NCI-H1694 treated with DMSO at 0.1 percent for 48 hours (cell line): ENCODE measurements around the gene LIPG.
"Not testable (repeated sequence)": the region's sequence is repeated elsewhere in the genome, so short reads cannot be mapped to it uniquely, and the experiment has no call there.

Experiments
- DNase-seq: peaks from one replicate; lab custom pipeline; 2025; lab: John Stamatoyannopoulos, UW

The LIPG gene

GRCh38 chr18:49561289-49562193, at the start of gene LIPG:
LIPG (plus strand) TSS chr18:49562057; CDS start chr18:49562309, 252 bp downstream.
- DNase-seq, result peak; percentile 22

GRCh38 chr18:49512876-49513275, 49.0 kb upstream of the LIPG start:
- not testable (repeated sequence) for DNase-seq

- no peak for DNase-seq
Measured at GRCh38 chr18:49514577-49514976, 47.3 kb upstream of the LIPG start.

GRCh38 chr18:49515003-49515402, 46.9 kb upstream of the LIPG start:
- not testable (repeated sequence) for DNase-seq

GRCh38 chr18:49515516-49515915, 46.3 kb upstream of the LIPG start:
- DNase-seq, result no peak

- DNase-seq, result no peak
Measured at GRCh38 chr18:49517483-49517882, 44.4 kb upstream of the LIPG start.

GRCh38 chr18:49519101-49519971, 42.5 kb upstream of the LIPG start:
- no peak for DNase-seq

- DNase-seq, result no peak
Measured at GRCh38 chr18:49520661-49521145, 41.2 kb upstream of the LIPG start.

GRCh38 chr18:49521216-49521835, 40.5 kb upstream of the LIPG start:
- no peak for DNase-seq

- not testable (repeated sequence) for DNase-seq
Measured at GRCh38 chr18:49523580-49524093, 38.2 kb upstream of the LIPG start.

- no peak for DNase-seq
Measured at GRCh38 chr18:49524349-49524748, 37.5 kb upstream of the LIPG start.

- no peak for DNase-seq
Measured at GRCh38 chr18:49524951-49525350, 36.9 kb upstream of the LIPG start.

- DNase-seq, result no peak
Measured at GRCh38 chr18:49525981-49526380, 35.9 kb upstream of the LIPG start.

- no peak for DNase-seq
Measured at GRCh38 chr18:49527631-49528327, 34.1 kb upstream of the LIPG start.

- no peak for DNase-seq
Measured at GRCh38 chr18:49529596-49529995, 32.3 kb upstream of the LIPG start.

GRCh38 chr18:49531678-49532153, 30.1 kb upstream of the LIPG start:
- DNase-seq, result no peak

- no peak for DNase-seq
Measured at GRCh38 chr18:49534846-49535601, 26.8 kb upstream of the LIPG start.

GRCh38 chr18:49537232-49537896, 24.5 kb upstream of the LIPG start:
- DNase-seq, result no peak

- DNase-seq, result no peak
Measured at GRCh38 chr18:49544362-49544761, 17.5 kb upstream of the LIPG start.

- no peak for DNase-seq
Measured at GRCh38 chr18:49546278-49546677, 15.6 kb upstream of the LIPG start.
